Right atrium auricular region (tissue), 2 donors: ENCODE measurements around the gene GLRA2. TPM values are rescaled to one million over a fixed set of nuclear protein-coding genes. Genes with fewer than 3 reads are reported as not detected.

Experiments used
- DNase-seq: peaks from one replicate; pipeline ENCODE4 v3.0.0-alpha.2; 2019; ENCODE audit warnings: low spot score
- H3K27ac ChIP-seq, 2 donors: fragments of 200-600 bp; sonication (generic); 1 replicate in 1 of 2; 2 replicates in 1 of 2; pipeline ENCODE4 v1.5.1; 2016 to 2019
- H3K27me3 ChIP-seq, 2 donors: fragments of 200-600 bp; sonication (generic); one replicate each; pipeline versions ENCODE4 v1.5.1 to v1.6.0; 2017 to 2019
- H3K36me3 ChIP-seq: fragments of 200-600 bp; sonication (generic); one replicate; pipeline ENCODE4 v1.5.1; 2016
- H3K4me1 ChIP-seq, 2 donors: fragments of 200-600 bp; sonication (generic); one replicate each; pipeline versions ENCODE4 v1.5.1 to v1.6.0; 2017 to 2019
- H3K4me3 ChIP-seq, 2 donors: fragments of 200-600 bp; sonication (generic); 1 replicate in 1 of 2; 2 replicates in 1 of 2; pipeline ENCODE4 v1.5.1; 2017 to 2019; ENCODE audit warnings: mild to moderate bottlenecking in 1 of 2, moderate library complexity in 1 of 2
- H3K9me3 ChIP-seq, 2 donors: fragments of 200-600 bp; sonication (generic); one replicate each; pipeline ENCODE4 v1.5.1; 2019
- CTCF ChIP-seq, 2 donors: fragments of 200-600 bp; sonication (generic); IDR thresholded peaks; one replicate each; pipeline ENCODE4 v1.5.1; 2019; ENCODE audit warnings: antibody characterized with exemption in 2 of 2
- total RNA-seq, 2 donors: library from RNA; depleted of rRNA; stranded (reverse); fragments of >200 nt; gene quantifications; one replicate each; pipeline ENCODE4 v1.1.0, GENCODE V29; 2016

GLRA2 gene
- total RNA-seq, 2 donors from 2014 or later: not detected

DNA sequence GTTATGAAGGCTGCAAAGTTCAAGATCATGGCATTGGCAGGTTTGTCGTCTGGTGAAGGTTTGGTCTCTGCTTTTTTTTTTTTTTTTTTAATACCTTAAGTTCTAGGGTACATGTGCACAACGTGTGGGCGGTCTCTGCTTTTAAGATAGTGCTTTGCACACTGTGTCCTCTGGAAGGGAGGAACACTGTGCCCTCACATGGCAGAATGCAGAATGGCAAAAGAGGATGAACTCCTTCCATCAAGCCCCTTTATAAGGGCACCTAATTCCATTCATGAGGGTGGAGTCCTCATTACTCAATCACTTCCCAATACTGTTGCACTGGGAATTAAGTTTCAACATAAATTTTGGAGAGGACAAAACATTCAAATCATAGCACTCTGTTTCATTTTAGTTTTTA, 101.4 kb downstream of the GLRA2 start:
- H3K27me3 ChIP-seq: no peaks in the 10 kb centered on the region
- no peak overlapping the region for H3K27ac ChIP-seq
- no peaks in the 10 kb centered on the region for H3K9me3 ChIP-seq
- H3K36me3 ChIP-seq: no peaks in the 10 kb centered on the region
- no peaks in the 10 kb centered on the region for H3K4me1 ChIP-seq
- TF ChIP-seq CTCF (IDR thresholded peaks at IDR 0.05): peak in 1 of 2 donors; percentile 16
- no peak overlapping the region for H3K4me3 ChIP-seq
- no peak for DNase-seq

GRCh38 chrX:14641681-14642655, 112.6 kb downstream of the GLRA2 start:
- H3K9me3 ChIP-seq: no peaks in the 10 kb centered on the region
- H3K36me3 ChIP-seq: no peaks in the 10 kb centered on the region
- H3K4me1 ChIP-seq: no peaks in the 10 kb centered on the region
- no peak for TF ChIP-seq CTCF (IDR thresholded peaks at IDR 0.05)
- DNase-seq: no peak
- H3K4me3 ChIP-seq: no peak overlapping the region
- H3K27me3 ChIP-seq: no peaks in the 10 kb centered on the region
- no peak overlapping the region for H3K27ac ChIP-seq

DNA sequence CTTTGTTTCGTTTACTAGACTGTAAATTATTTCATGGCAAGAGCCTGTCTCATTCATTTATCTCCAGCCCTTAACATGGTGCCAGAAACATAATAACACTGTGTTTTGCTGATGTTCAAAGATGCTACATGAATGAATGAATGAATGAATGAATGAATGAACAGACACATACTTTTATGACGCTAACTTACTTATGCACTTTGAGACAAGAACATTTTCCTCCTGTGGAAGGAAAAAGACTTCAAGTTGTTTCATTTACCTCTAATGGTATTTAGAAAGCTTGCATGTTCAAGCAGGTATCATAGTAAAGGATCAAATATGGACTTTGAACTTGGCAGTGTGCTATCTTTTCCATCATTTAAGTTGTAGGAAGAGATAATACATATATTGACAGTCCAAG, 131.6 kb downstream of the GLRA2 start:
- Histone ChIP-seq H3K27ac (no peak overlapping the region), H3K27me3 (no peaks in the 10 kb centered on the region), H3K4me3 (no peak overlapping the region), H3K9me3 (no peaks in the 10 kb centered on the region), H3K36me3 (no peaks in the 10 kb centered on the region), H3K4me1 (no peaks in the 10 kb centered on the region)
- no peak for DNase-seq
- TF ChIP-seq CTCF (IDR thresholded peaks at IDR 0.05): no peak

DNA sequence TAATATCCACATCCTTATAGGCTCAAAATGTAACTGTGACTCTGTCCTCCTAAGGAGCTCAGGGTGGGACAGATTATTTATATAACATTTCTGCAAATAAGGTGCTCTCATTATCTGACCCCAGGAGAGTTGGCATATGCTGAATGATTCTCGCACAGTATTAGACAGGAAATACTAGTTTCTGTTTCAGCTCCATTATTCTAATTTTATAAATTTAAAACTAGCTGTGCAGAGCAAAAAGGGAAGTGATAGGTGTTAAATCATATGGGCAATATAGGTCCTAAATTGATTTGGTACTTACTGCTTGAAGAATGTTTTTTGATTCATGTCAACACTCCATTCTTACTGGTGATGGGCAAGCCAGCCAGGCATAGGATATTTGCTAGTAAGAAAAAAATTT, 141.5 kb downstream of the GLRA2 start:
- H3K27me3 ChIP-seq: no peaks in the 10 kb centered on the region
- H3K27ac ChIP-seq: no peak overlapping the region
- no peaks in the 10 kb centered on the region for H3K4me1 ChIP-seq
- DNase-seq: no peak
- H3K4me3 ChIP-seq: no peak overlapping the region
- no peaks in the 10 kb centered on the region for H3K36me3 ChIP-seq
- no peaks in the 10 kb centered on the region for H3K9me3 ChIP-seq
- no peak for TF ChIP-seq CTCF (IDR thresholded peaks at IDR 0.05)

- Histone ChIP-seq H3K27ac (no peak overlapping the region), H3K9me3 (no peaks in the 10 kb centered on the region), H3K4me3 (no peak overlapping the region), H3K4me1 (no peaks in the 10 kb centered on the region), H3K27me3 (no peaks in the 10 kb centered on the region), H3K36me3 (no peaks in the 10 kb centered on the region)
- TF ChIP-seq CTCF (IDR thresholded peaks at IDR 0.05): no peak
- no peak for DNase-seq
Measured at GRCh38 chrX:14672611-14673172, 143.4 kb downstream of the GLRA2 start.
